ENCODE data around the gene GGN.

DNA sequence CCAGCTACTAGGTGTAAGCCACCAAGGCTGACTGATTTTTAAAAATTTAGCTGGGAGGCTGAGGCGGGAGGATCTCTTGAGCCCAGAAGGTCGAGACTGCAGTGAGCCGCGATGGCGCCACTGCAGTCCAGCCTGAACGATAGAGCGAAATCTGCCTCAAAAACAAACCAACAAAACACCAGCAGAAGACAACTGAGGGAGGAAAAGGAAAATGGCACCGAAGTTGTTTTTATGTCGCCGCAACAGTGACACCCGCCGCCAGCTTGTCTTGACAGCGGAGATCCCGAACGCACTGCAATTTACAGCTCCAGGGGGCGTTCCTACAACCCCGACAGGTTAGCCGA is 14.8 kb upstream of the GGN start:
- TF ChIP-seq, protein P1, sequence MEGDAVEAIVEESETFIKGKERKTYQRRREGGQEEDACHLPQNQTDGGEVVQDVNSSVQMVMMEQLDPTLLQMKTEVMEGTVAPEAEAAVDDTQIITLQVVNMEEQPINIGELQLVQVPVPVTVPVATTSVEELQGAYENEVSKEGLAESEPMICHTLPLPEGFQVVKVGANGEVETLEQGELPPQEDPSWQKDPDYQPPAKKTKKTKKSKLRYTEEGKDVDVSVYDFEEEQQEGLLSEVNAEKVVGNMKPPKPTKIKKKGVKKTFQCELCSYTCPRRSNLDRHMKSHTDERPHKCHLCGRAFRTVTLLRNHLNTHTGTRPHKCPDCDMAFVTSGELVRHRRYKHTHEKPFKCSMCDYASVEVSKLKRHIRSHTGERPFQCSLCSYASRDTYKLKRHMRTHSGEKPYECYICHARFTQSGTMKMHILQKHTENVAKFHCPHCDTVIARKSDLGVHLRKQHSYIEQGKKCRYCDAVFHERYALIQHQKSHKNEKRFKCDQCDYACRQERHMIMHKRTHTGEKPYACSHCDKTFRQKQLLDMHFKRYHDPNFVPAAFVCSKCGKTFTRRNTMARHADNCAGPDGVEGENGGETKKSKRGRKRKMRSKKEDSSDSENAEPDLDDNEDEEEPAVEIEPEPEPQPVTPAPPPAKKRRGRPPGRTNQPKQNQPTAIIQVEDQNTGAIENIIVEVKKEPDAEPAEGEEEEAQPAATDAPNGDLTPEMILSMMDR (IDR thresholded peaks at IDR 0.05 in 4 of 5, conservative IDR thresholded peaks at IDR 0.05 in 1 of 5): no peak
- TF ChIP-seq POLR2A (IDR thresholded peaks at IDR 0.05): peak in 1 of 2 donors; percentile 26

Data from gastrocnemius medialis (tissue), 4 donors.